PC-9 (cell line): ENCODE results near the gene SPTLC1. TPM values are rescaled to one million over a fixed set of nuclear protein-coding genes. Genes with fewer than 3 reads are reported as not detected.

Experiments
- BruUV-seq: library from RNA; stranded (reverse); fragments of 400-500 nt; replicated peaks from 2 replicates; lab custom pipeline; 2021; lab: Mats Ljungman, UMichigan
- CTCF ChIA-PET: fragments of 300-600 bp; sonication (Branson Sonifier 250); formaldehyde crosslinking; loops from one replicate; lab custom pipeline; 2022; ENCODE audit warnings: antibody characterized with exemption; lab: Charles Lee
- POLR2A ChIA-PET: fragments of 300-600 bp; sonication (Branson Sonifier 250); formaldehyde crosslinking; loops from one replicate; lab custom pipeline; 2022; ENCODE audit warnings: antibody characterized with exemption; ENCODE audit not compliant: unreplicated experiment; lab: Charles Lee
- DNase-seq, 2 experiments: peaks; one replicate each; pipeline versions ENCODE4 v3.0.0 to v3.0.0-alpha.2; 2015 to 2022; ENCODE audit warnings: mixed read lengths in 1 of 2
- H2AFZ ChIP-seq: fragments of 200-600 bp; sonication (generic); 2 replicates; pipeline ENCODE4 v1.8.1; 2017; ENCODE audit warnings: antibody characterized with exemption
- H3F3A ChIP-seq: fragments of 200-600 bp; sonication (generic); 2 replicates; pipeline ENCODE4 v1.8.1; 2017; ENCODE audit warnings: antibody characterized with exemption, mild to moderate bottlenecking, low read depth; ENCODE audit not compliant: insufficient read depth
- H3K27ac ChIP-seq: fragments of 200-600 bp; sonication (generic); 2 replicates; pipeline ENCODE4 v1.6.1; 2016; ENCODE audit warnings: mixed run types
- H3K27me3 ChIP-seq: fragments of 200-600 bp; sonication (generic); 2 replicates; pipeline ENCODE4 v1.6.1; 2016; ENCODE audit warnings: low read depth, mixed run types; ENCODE audit not compliant: insufficient read depth
- H3K36me3 ChIP-seq: fragments of 200-600 bp; sonication (generic); 2 replicates; pipeline ENCODE4 v1.6.1; 2016; ENCODE audit warnings: low read depth, mixed run types
- H3K4me1 ChIP-seq: fragments of 200-600 bp; sonication (generic); replicated peaks from 2 replicates; pipeline ENCODE4 v1.6.1; 2016; ENCODE audit warnings: mixed run types; ENCODE audit not compliant: insufficient read depth
- H3K4me2 ChIP-seq: fragments of 200-600 bp; sonication (generic); 2 replicates; pipeline ENCODE4 v1.6.1; 2017; ENCODE audit warnings: mixed run types
- H3K4me3 ChIP-seq: fragments of 200-600 bp; sonication (generic); 2 replicates; pipeline ENCODE4 v1.6.1; 2016; ENCODE audit warnings: mixed run types
- H3K79me2 ChIP-seq: fragments of 200-600 bp; sonication (generic); 2 replicates; pipeline ENCODE4 v1.6.1; 2017; ENCODE audit warnings: low read depth, mixed run types
- H3K9me2 ChIP-seq: fragments of 200-600 bp; sonication (generic); 2 replicates; pipeline ENCODE4 v1.8.1; 2017; ENCODE audit warnings: mild to moderate bottlenecking; ENCODE audit not compliant: insufficient read depth
- H3K9me3 ChIP-seq: fragments of 200-600 bp; sonication (generic); 2 replicates; pipeline ENCODE4 v1.8.1; 2016; ENCODE audit warnings: low read depth; ENCODE audit not compliant: insufficient read depth
- H4K20me1 ChIP-seq: fragments of 200-600 bp; sonication (generic); 2 replicates; pipeline ENCODE4 v1.8.1; 2017; ENCODE audit not compliant: insufficient read depth
- CTCF ChIP-seq: fragments of 200-600 bp; sonication (generic); conservative IDR thresholded peaks from 2 replicates; pipeline ENCODE4 v1.6.1; 2017; ENCODE audit warnings: mixed run types, antibody characterized with exemption, mild to moderate bottlenecking, moderate library complexity
- EZH2 ChIP-seq: fragments of 200-600 bp; sonication (generic); IDR thresholded peaks from 2 replicates; pipeline ENCODE4 v1.8.0; 2017; ENCODE audit warnings: antibody characterized with exemption, low read depth
- intact Hi-C: fragments of 100-400 bp; cut with micrococcal nuclease; formaldehyde crosslinking; loops from one replicate; pipeline ENCODE4 v1.10.0; 2022; ENCODE audit not compliant: unreplicated experiment
- total RNA-seq: library from RNA; stranded (reverse); gene quantifications from 2 replicates; pipeline ENCODE4 v1.2.3, GENCODE V29; 2021

SPTLC1 gene
- total RNA-seq, 1 experiment from 2014 or later = 103 TPM

GRCh38 chr9:92132501-92132900 lies 17.3 kb upstream of the SPTLC1 start:
- intact Hi-C loops = no loop called here
- no peak for DNase-seq
- no peak overlapping the region for H2AFZ ChIP-seq
- H3K36me3 ChIP-seq = no peaks in the 10 kb centered on the region
- H3K27ac ChIP-seq = no peak overlapping the region
- H3F3A ChIP-seq = no peaks in the 10 kb centered on the region
- POLR2A ChIA-PET = no interaction called here
- CTCF ChIA-PET = no interaction called here
- BruUV-seq = no TSS peak
- no peaks in the 10 kb centered on the region for H3K79me2 ChIP-seq
- no peak overlapping the region for H3K4me2 ChIP-seq
- H3K9me3 ChIP-seq = no peaks in the 10 kb centered on the region; the same call in 1 of the 2 replicates
- H4K20me1 ChIP-seq = no peaks in the 10 kb centered on the region
- TF ChIP-seq CTCF (no peak), EZH2 (no peak)
- no peak overlapping the region for H3K4me3 ChIP-seq
- H3K9me2 ChIP-seq = no peaks in the 10 kb centered on the region
- 0 out of 2 replicates have a peak, but pooled peaks cover 10% of the 10 kb centered on the region for H3K27me3 ChIP-seq
- H3K4me1 ChIP-seq = no peaks in the 10 kb centered on the region

GRCh38 chr9:92122800-92123199 lies 7.6 kb upstream of the SPTLC1 start:
- Histone ChIP-seq H3K36me3 (no peaks in the 10 kb centered on the region), H4K20me1 (no peaks in the 10 kb centered on the region), H3K4me2 (no peak overlapping the region), H3K27ac (no peak overlapping the region), H3K4me3 (no peak overlapping the region), H3F3A (no peaks in the 10 kb centered on the region), H3K9me3 (no peaks in the 10 kb centered on the region; the same call in 1 of the 2 replicates), H3K9me2 (no peaks in the 10 kb centered on the region), H3K4me1 (no peaks in the 10 kb centered on the region), H2AFZ (no peak overlapping the region), H3K27me3 (no peaks in the 10 kb centered on the region), H3K79me2 (no peaks in the 10 kb centered on the region)
- intact Hi-C loops = no loop called here
- BruUV-seq = no TSS peak
- CTCF ChIA-PET = no interaction called here
- POLR2A ChIA-PET = interaction anchor here (0.6 kb wide), 1 partner anchor 560 kb away, joined by 5 read pairs; no protein-coding TSS in a partner anchor
- no peak for DNase-seq
- TF ChIP-seq CTCF (no peak), EZH2 (no peak)

- Histone ChIP-seq H3K4me2 (no peak overlapping the region), H3K4me1 (no peaks in the 10 kb centered on the region), H4K20me1 (no peaks in the 10 kb centered on the region), H3K9me2 (no peaks in the 10 kb centered on the region), H3K9me3 (no peaks in the 10 kb centered on the region; the same call in 1 of the 2 replicates), H3K36me3 (no peaks in the 10 kb centered on the region), H2AFZ (no peak overlapping the region), H3K4me3 (no peak overlapping the region), H3K27me3 (no peaks in the 10 kb centered on the region), H3K27ac (no peak overlapping the region), H3K79me2 (no peaks in the 10 kb centered on the region), H3F3A (no peaks in the 10 kb centered on the region)
- no TSS peak for BruUV-seq
- DNase-seq = no peak
- TF ChIP-seq EZH2 = no peak
- CTCF ChIA-PET = no interaction called here
- intact Hi-C loops = no loop called here
- POLR2A ChIA-PET = no interaction called here
Measured at GRCh38 chr9:92122061-92122460, 6.8 kb upstream of the SPTLC1 start.

- no TSS peak for BruUV-seq
- no peak for DNase-seq
- no peak overlapping the region for H2AFZ ChIP-seq
- ChIA-PET POLR2A (no interaction called here), CTCF (no interaction called here)
- H3K4me2 ChIP-seq = no peak overlapping the region
- no peak overlapping the region for H3K27ac ChIP-seq
- no peaks in the 10 kb centered on the region; the same call in 1 of the 2 replicates for H3K9me3 ChIP-seq
- H3K79me2 ChIP-seq = no peaks in the 10 kb centered on the region
- no peaks in the 10 kb centered on the region for H3K4me1 ChIP-seq
- no peaks in the 10 kb centered on the region for H4K20me1 ChIP-seq
- no peak for TF ChIP-seq CTCF
- TF ChIP-seq EZH2 = no peak
- H3K27me3 ChIP-seq = no peaks in the 10 kb centered on the region
- no peaks in the 10 kb centered on the region for H3K36me3 ChIP-seq
- H3K4me3 ChIP-seq = no peak overlapping the region
- no peaks in the 10 kb centered on the region for H3K9me2 ChIP-seq
- no peaks in the 10 kb centered on the region for H3F3A ChIP-seq
- intact Hi-C loops = no loop called here
Measured at GRCh38 chr9:92121265-92121664, 6.1 kb upstream of the SPTLC1 start.
